ENCODE measurements around the gene RPS24. TPM values are rescaled to one million over a fixed set of nuclear protein-coding genes. Genes with fewer than 3 reads are reported as not detected.
A peak's percentile ranks its signal among the peaks of the same experiment; 100 is the strongest.

RPS24 gene
- total and polyA plus RNA-seq, 2 of the 13 experiments (the other 11 are each of a cell fraction or from before 2014, with no cell fraction given), result 2,690 to 3,319 TPM

DNA sequence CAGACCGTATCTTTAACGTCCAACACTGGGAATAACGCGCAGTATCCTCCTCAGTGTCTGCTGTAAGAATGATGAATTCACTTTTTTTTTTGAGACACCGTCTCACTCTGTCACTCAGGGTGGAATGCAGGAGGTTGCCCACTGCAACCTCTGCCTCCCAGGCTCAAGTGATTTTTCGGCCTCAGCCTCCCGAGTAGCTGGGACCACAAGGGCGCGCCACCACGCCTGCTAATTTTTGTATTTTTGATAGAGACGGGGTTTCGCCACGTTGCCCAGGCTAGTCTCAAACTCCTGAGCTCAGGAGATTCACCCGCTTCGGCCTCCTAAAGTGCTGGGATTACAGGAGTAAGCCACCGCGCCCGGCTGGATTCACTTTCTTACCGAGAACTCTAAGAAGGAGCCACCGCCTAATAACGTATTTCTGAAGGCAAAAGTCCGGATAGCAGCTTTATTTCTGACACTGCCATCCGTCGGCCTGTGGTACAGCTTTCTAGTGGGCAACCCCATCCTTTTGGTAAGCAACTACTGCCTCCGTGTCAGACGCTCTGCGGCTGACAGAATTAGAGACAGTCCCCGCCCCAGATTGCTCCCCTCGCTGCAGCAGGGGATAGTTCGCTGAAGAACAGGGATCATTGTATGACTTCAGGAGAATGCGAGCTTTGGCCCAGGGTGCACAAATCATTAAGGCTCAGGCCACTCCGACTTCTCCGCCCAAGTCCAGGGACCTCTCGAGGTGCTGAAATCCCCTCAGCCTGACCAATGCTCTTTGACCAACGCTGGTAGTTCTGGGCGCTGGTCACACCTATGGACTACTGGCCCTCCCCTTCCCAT, 5.0 kb upstream of the RPS24 start (continued):
- TF ChIP-seq, protein P1, sequence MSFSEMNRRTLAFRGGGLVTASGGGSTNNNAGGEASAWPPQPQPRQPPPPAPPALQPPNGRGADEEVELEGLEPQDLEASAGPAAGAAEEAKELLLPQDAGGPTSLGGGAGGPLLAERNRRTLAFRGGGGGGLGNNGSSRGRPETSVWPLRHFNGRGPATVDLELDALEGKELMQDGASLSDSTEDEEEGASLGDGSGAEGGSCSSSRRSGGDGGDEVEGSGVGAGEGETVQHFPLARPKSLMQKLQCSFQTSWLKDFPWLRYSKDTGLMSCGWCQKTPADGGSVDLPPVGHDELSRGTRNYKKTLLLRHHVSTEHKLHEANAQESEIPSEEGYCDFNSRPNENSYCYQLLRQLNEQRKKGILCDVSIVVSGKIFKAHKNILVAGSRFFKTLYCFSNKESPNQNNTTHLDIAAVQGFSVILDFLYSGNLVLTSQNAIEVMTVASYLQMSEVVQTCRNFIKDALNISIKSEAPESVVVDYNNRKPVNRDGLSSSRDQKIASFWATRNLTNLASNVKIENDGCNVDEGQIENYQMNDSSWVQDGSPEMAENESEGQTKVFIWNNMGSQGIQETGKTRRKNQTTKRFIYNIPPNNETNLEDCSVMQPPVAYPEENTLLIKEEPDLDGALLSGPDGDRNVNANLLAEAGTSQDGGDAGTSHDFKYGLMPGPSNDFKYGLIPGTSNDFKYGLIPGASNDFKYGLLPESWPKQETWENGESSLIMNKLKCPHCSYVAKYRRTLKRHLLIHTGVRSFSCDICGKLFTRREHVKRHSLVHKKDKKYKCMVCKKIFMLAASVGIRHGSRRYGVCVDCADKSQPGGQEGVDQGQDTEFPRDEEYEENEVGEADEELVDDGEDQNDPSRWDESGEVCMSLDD (CRISPR knock-in tag; IDR thresholded peaks at IDR 0.05; ENCODE audit: borderline replicate concordance), result no peak; the same call in 1 of the 2 replicates
- TF ChIP-seq TBX3 (IDR thresholded peaks at IDR 0.05; ENCODE audit: borderline replicate concordance) (peak; percentile 77; the same call in 1 of the 2 replicates), ZFP36L2 (CRISPR knock-in tag; IDR thresholded peaks at IDR 0.05) (no peak), POLR2AphosphoS2 (IDR thresholded peaks at IDR 0.05; ENCODE audit: low read depth, low read length) (no peak), SOX6 (IDR thresholded peaks at IDR 0.05) (no peak), SOX6 (CRISPR knock-in tag; IDR thresholded peaks at IDR 0.05) (peak; percentile 66), ZNF557 (CRISPR knock-in tag; IDR thresholded peaks at IDR 0.05) (no peak), ZFP36L1 (CRISPR knock-in tag; IDR thresholded peaks at IDR 0.05) (no peak), ZNF660 (CRISPR knock-in tag; IDR thresholded peaks at IDR 0.05; ENCODE audit: borderline replicate concordance, low read depth) (no peak), NCOR1 (IDR thresholded peaks at IDR 0.05; ENCODE audit: borderline replicate concordance, low read length) (peak; percentile 91; the same call in 1 of the 2 replicates), ZNF296 (CRISPR knock-in tag; conservative IDR thresholded peaks at IDR 0.05) (peak; percentile 46), MTA1 (CRISPR knock-in tag; IDR thresholded peaks at IDR 0.05; ENCODE audit: borderline replicate concordance) (peak; percentile 78; the same call in 1 of the 2 replicates), KLF12 (CRISPR knock-in tag; IDR thresholded peaks at IDR 0.05; ENCODE audit: borderline replicate concordance) (no peak), CCDC6 (CRISPR knock-in tag; IDR thresholded peaks at IDR 0.05) (no peak), LCORL (IDR thresholded peaks at IDR 0.05) (no peak), LCORL (CRISPR knock-in tag; IDR thresholded peaks at IDR 0.05) (peak; percentile 38; the same call in 1 of the 2 replicates), ZNF749 (CRISPR knock-in tag; IDR thresholded peaks at IDR 0.05; ENCODE audit: borderline replicate concordance) (no peak), NFATC3 (CRISPR knock-in tag; IDR thresholded peaks at IDR 0.05) (no peak)
- TF ChIP-seq, protein P2, sequence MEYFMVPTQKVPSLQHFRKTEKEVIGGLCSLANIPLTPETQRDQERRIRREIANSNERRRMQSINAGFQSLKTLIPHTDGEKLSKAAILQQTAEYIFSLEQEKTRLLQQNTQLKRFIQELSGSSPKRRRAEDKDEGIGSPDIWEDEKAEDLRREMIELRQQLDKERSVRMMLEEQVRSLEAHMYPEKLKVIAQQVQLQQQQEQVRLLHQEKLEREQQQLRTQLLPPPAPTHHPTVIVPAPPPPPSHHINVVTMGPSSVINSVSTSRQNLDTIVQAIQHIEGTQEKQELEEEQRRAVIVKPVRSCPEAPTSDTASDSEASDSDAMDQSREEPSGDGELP (IDR thresholded peaks at IDR 0.05; ENCODE audit: borderline replicate concordance, low read depth), result no peak
- TF ChIP-seq, protein P3, sequence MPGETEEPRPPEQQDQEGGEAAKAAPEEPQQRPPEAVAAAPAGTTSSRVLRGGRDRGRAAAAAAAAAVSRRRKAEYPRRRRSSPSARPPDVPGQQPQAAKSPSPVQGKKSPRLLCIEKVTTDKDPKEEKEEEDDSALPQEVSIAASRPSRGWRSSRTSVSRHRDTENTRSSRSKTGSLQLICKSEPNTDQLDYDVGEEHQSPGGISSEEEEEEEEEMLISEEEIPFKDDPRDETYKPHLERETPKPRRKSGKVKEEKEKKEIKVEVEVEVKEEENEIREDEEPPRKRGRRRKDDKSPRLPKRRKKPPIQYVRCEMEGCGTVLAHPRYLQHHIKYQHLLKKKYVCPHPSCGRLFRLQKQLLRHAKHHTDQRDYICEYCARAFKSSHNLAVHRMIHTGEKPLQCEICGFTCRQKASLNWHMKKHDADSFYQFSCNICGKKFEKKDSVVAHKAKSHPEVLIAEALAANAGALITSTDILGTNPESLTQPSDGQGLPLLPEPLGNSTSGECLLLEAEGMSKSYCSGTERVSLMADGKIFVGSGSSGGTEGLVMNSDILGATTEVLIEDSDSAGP (CRISPR knock-in tag; IDR thresholded peaks at IDR 0.05; ENCODE audit: borderline replicate concordance), result 0 out of 2 replicates have a peak, but pooled peaks have one; percentile 23

Measured in HepG2 (cell line).